Heart left ventricle (tissue), 13 donors: ENCODE results near the gene SCAMP4.

Source experiments
- CTCF ChIP-seq, 12 donors: fragments of 200-600 bp; sonication (generic) in 4 of 12; IDR thresholded peaks; one replicate each; pipeline versions ENCODE4 v1.5.0 to v1.8.0; 2018 to 2022; ENCODE audit warnings: antibody characterized with exemption in 12 of 12, mild to moderate bottlenecking in 5 of 12
- POLR2A ChIP-seq, 2 donors: fragments of 450-650 bp; IDR thresholded peaks; one replicate each; pipeline ENCODE4 v1.6.1; 2017; ENCODE audit warnings: antibody characterized with exemption in 2 of 2, mild to moderate bottlenecking in 2 of 2, moderate library complexity in 2 of 2
- donor health status: ischemic (EF 13 %, LVEDD 7.1; RV severe dilation, severe dysfunction).
- donor health status: DM: no; HTN: yes; CAD: no.
- donor health status: DM: no; HTN: no; CAD: no.
- donor health status: ischemic (EF 25% LVEDD 6.9; RV normal size, moderate dysfunction).
- donor health status: ischemic (EF 25% LVEDD 5.7; RV mildly dilated, moderate dysfunction).
- donor health status: ischemic (EF 35%, LVEDD 5.7; RV mildly dilated, moderate dysfunction).
- donor health status: nonischemic (EF 11% LVEDD 7.7; RV severe dilation, severe dysfunction).
- donor health status: DM: yes; HTN: yes; CAD: no.
- donor health status: PGD.
- donor health status: ischemic (EF 29% LVEDD 5.4; RV normal size, mild dysfunction).
- donor health status: nonischemic (EF 23%, LVEDD 6.1; RV moderate dilation, normal function).

GRCh38 chr19:1893791-1894190 is 11.4 kb upstream of the SCAMP4 start:
- no peak for TF ChIP-seq CTCF (IDR thresholded peaks at IDR 0.05)
- no peak for TF ChIP-seq POLR2A (IDR thresholded peaks at IDR 0.05)
